ENCODE results near the gene FIGN.

Gene FIGN

DNA sequence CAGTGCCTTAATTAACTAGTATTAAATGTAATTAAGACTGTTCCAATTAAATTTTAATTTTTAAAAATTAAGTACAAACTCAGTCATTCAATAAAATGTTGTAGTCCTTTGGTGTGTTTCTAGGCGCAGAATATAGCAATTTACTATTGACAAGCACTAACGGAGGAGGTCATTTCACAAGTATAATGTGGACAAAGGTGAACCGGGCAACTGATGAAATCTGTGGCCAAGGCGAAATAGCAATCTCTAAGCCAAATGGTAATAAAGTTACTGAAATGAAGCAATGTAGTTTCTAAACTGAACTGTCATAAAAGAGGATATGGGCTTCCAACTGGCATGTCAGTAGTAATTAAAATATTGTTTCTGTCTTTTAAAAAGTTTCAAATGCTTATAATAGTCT lies 27.5 kb downstream of the FIGN start:
- no peak for DNase-seq (ENCODE audit: low read depth in 2 of 2)

DNA sequence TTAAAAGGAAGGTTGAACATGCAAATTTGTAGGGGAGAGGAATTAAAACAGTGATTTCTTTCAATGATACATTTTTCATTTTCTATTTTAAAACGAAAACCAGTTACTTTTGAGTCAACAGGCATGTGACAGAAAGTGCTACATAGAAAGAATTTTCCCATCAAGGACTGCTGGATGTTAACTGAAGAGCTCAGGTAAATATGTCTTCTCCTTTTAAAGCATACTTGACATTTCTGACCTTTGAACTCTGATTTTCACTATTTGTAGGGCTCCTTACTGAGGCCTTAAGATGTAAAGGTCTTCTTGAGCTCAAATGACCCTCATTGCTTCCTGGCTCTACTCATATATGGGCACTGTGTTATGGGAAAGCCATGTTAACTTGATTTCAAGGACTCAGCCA lies 32.4 kb downstream of the FIGN start:
- no peak for DNase-seq (ENCODE audit: low read depth in 2 of 2)

DNA sequence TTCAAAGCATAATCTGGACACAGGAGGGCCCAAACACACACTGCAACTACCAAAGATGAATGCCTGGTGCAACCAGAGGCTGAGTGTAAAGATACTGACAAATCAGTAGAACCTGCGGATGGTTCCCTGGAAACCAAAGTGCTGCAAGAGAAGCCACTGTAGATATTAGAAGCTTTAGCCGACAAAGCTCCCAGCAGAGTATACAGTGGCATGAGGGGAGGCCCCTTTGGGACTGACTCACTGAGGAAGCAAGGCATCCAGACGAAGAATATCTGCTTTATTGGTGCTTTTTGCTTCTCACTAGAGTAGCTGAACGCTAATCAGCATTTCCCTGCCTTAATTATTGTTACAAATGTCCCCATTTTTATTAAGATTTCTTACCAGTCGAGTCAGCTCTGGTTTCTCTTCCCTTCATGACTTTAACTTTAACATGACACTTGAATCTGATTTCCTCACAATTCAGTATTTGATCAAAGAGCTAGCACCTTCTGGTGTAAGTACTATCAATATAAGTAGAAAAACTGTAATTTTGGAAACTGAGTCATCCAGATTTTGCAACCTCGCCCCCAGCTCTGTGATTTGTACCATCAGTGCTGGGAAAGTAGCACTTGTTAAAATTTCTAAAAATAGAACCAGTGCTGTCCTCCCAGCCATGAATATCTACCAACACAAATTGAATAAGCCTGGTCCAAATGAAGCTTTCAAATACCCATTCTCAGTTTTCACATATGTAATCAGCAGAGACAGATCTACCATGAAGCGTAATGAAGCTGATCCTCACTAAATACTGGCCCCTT lies 34.2 kb downstream of the FIGN start:
- no peak for DNase-seq (ENCODE audit: low read depth in 2 of 2)

DNA sequence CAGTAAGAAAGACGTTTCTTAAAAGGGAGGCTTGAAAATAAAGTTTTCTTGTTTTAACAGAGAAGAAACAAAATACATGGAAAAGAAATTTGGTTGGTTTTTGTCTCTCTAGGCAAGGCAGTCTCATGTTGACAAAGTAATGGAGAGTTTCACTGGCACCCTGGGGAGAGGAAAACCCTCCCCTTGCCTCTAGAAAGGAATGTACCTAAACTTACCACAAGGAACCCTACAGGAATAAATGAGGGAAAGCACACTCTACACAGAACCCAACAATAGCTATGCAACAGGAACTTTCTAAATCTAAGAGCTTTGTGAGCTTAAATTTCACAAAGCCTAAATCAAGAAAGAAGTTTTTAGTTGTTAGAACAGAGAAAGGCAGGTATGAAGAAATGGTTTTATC lies 37.0 kb downstream of the FIGN start:
- DNase-seq (ENCODE audit: low read depth in 2 of 2), result no peak

DNA sequence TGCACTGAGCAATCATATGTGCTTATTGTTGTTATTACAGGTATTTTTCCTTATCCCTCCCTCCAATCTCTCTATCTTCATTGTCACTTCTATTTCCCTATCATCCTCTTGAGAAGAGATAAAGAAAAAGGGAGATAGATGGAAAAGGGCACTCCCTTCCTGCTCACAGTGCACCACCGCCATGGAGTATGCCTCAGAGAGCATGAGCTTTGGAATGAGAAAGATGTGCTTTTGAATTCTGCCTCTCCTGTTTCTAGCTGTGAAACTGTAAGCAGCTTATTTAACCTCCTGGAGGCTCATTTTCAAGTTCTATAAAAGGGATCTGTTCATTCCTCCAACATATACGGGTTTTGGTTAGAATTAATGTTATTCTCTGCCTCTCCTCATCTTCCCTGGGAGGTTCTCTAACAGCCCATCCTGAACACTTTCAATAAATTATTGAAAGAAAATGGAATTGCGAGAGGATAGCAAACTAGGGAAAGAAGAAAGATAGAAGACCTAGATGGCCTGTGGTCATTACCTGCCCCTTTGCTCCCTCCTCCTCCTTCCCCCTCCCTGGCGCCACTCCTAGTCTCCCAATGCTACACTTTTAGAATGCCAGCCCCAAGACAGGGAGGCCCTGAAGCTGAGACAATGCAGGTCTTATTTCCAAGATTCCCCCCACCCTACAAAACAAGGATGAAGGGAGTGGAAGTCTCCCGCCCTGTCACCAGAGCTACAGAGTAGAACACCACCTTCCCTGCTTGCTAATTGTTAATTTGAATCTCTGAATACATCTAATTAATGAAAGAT lies 37.8 kb downstream of the FIGN start:
- no peak for DNase-seq (ENCODE audit: low read depth in 2 of 2)

DNA sequence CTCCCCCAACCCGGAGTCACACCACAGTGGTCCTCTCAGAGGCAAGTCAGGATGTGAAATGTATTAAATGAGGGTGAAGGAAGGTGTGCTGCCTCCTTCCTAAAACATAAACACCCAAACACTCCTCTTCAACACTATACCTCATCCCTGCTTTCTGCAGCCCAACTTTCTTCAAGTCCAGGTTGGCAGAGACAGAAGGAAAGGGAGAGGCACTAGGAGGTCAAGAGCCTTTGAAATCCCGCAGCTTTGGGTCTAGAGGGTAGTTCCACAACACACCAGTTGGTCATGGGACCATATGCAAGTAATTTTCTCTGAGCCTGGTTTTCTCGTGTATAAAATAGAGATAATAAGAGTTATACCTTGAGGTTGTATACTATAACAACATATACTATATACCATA lies 38.4 kb downstream of the FIGN start:
- no peak for DNase-seq (ENCODE audit: low read depth in 2 of 2)

DNA sequence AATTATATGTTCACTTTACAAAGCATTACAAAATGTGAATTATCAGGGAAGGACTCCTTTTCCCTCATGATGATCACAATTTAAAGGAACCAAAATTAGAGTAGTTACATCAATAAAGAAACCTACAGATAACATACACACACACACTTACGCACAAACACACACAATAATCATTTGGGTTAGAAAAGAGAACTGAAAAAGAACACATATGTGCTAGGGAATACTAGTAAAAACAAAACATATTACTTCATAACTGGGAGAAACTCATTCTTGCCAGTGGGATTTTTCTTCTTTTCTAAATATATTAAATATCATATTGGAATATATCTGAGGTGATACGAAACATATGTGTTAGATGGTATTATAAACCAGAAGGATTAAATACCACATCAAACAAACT lies 42.3 kb downstream of the FIGN start:
- DNase-seq (ENCODE audit: low read depth in 2 of 2), result no peak

DNA sequence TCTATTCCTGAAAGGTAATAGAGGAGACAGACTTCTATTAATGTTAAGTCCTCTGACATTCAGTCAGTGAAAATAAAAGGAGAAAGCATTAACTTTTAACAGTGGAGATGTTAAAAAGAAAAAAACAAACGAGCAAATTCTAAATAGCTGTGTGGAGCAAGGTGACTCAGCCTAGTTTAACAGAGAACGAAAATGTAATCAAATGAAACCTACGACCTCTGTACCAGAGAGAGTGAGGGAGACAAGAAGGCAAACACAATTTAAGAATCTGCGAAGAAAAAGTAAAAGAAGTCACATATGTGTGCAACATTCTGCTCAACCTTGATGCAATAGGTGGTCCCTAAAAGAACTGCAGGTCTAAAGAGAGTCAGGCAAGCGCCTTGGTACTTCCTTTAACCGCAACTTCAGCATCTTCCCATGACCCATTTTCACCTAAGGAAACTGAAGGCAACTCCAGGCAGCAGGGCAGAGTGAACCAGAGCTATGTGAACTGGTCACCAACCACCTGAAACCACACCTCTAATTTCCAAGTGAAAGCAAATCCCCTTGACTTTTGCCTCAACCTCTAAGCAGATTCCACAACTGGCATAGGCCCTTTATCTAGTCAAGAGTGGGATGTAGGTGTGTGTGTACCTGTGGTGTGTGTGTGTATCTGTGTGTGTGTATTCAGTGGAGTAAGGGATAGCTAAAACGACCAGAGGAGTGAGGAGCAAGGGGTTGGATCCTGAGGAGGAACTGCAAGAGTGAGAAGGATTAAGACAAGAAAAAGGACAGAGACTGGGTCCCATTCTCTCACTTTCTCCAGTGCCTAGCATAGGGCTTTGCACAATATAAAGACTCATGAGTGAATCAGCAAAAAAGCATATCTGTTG lies 43.0 kb downstream of the FIGN start:
- no peak for DNase-seq (ENCODE audit: low read depth in 2 of 2)

DNA sequence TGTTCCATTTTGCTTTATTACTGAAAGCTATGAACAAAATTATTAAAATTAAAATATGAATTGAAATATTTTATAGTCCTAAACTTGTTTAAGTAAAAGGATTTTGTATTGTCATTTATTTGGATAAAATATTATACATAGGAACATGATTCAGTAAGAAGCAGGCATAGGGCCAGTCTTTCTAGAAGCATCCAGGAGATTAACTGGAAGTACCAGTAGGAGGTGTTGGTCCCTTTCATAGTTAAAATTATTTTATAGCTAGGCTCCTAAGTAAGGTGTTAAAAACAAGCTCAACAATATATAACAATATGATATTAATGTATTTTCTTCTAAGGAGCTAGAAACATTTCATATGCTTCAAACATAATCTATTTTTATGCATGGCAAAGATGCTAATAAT lies 43.7 kb downstream of the FIGN start:
- DNase-seq (ENCODE audit: low read depth in 2 of 2), result no peak

DNA sequence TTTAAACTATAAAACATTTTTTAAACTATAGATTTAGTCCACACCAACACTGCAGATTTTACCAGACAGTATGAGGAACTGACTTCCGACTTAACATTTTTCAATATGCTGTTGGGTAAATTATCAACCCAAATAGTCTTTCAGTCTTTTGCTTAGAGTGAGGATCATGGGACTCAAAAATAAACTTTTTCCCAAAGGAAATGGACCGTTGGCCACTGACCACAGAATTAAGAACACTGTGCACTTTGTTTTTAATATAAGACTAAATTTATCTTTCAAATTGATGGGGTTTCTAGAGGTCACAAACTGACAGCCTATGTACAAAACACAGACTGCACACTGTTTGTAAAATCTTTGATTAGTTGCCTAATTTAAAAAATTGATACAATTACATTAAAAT lies 44.9 kb downstream of the FIGN start:
- no peak for DNase-seq (ENCODE audit: low read depth in 2 of 2)

DNA sequence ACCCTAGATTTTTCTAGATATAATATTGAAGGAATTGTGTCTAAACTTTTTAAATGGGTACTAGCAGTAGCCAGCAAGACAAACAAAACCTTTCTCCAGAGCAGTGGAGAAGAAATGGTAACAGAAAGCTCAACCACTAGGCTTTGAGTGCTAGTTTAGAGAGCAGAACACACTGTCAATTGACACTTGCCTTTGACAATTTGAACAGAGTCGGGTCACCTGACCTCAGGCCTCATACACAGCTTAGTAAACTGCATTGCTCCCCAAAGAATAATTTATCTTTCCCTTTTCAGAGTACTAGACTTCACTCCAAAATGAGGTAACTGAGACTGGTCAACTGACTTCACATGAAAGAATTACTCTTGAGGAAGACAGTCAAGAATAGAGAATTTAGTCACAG lies 48.6 kb downstream of the FIGN start:
- DNase-seq (ENCODE audit: low read depth in 2 of 2), result no peak

DNA sequence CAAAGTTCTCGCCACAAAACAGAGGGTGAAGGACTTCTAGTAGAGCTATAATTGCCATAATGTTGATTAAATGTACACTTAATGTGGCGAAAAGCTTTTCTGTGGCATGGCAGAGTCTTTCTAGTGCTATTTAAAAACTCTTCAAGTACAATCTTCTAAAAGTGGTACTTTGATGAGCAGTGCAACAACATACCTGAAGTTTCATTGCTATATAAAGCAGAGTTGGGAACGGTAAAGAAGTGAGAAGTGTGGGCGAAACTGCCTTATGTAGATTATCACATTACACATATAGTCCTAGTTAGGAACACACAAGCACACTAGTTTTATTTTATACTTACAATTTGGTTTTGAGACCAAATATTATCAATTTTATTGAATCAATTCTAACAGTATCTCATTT lies 49.5 kb downstream of the FIGN start:
- DNase-seq (ENCODE audit: low read depth in 2 of 2), result no peak

DNA sequence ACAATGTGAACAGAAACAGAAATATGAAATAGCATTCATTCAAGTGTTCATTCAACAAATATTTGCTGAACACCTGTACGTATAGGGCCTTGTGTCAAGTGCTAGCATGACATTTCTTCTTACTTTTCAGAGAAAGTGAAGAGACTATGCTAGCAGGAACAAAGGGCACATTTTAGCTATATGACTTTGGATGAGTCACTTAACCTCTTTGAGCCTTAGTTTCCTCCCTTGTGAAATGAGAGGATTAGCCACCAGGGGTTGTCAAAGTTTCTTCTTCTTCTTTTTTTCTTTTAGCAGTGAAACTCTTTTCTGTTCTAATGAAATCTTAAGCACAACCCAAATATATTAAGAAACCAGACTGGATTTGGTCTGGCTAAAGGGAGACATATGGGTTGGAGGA lies 53.1 kb downstream of the FIGN start:
- no peak for DNase-seq (ENCODE audit: low read depth in 2 of 2)

DNA sequence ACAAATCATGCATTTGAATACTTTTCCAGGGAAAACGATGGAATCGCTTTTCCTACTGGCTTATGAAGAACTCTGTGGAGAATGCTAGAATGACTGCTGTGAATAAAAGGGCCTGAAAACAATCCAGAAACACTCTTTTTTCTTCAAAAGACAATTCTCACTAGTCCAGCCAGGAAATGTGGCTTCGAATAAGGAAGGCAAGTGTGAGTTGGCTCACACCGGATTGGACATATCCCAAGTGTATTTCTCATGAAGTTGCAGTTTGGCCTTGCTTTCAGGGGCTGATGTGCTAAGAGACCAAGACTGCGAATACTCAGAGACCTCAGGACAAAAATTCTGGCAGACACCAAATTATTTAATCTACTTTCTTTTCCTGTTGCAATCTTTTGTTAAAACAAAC lies 54.1 kb downstream of the FIGN start:
- no peak for DNase-seq (ENCODE audit: low read depth in 2 of 2)

DNA sequence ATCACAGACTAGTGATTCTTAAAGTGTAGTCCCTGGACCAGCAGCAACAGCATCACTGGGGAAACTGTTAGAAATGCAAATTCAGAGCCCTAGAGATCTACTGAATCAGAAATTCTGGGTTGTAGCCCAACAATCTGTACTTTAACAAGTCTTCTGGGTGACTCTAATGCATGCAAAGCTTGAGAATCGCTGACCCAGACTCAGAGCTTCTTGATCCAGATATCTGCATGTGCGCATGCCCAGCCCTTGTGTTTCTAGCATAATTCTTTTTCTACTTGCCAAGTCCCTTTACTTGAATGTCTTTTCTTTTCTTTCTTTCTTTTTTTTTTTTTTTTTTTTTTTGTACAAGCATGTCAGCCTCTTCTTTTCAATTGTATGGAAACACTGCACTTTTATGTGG lies 60.4 kb downstream of the FIGN start:
- no peak for DNase-seq (ENCODE audit: low read depth in 2 of 2)

DNA sequence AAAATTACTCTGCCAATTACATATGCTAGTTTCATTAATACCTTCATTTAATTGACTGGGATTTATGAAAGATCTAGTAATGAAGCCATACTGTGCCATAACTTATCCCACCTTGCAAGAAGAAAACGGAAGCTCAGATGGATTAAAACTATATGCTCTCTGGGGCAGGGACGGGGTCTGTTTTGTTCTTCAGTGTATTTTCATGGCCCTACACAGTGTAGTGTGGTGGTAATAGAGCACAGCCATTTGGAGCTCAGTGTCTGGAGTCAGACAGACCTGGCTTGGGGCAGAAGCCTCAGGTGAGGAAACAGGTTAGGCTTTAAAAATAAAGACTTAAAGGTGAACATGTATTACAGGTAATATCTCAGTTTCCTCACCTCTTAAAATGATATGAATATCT lies 62.3 kb downstream of the FIGN start:
- DNase-seq (ENCODE audit: low read depth in 2 of 2), result no peak

DNA sequence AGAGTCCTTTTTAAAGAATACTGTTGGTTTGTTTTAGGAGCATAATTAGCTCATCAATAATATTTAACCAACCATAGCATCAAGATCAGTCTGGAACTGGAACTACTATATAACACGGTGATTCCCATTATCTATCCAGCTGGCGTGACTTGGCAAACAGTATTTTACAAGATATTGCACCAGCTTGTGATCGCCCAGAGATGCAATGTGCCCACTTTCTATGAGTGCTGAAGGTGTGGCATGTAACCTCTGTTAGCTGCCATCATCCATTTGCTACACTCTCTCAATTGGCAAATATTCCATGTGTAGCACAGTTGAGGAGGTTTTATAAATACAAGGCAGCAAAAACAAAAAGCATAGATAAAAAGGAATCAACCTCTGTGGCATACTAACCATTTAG lies 64.9 kb downstream of the FIGN start:
- DNase-seq (ENCODE audit: low read depth in 2 of 2), result no peak

DNA sequence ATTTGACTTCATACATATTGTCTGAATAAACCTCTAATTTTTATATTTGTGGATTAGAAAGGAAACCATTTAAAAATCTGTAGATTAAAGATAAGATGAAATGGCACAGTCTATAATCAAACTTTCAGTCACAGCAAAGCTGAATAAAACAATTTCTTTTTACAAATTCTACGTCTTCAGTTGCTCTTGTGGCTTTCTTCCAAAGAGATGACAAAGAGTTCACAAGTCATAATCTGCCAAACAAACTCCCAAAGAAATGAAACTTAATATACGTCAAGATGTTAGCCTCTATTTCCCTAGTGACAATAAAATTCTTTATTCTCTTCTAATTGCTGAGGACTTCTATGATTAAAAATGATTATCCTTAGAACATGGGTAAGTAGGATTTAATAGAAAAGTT lies 66.3 kb downstream of the FIGN start:
- no peak for DNase-seq (ENCODE audit: low read depth in 2 of 2)

DNA sequence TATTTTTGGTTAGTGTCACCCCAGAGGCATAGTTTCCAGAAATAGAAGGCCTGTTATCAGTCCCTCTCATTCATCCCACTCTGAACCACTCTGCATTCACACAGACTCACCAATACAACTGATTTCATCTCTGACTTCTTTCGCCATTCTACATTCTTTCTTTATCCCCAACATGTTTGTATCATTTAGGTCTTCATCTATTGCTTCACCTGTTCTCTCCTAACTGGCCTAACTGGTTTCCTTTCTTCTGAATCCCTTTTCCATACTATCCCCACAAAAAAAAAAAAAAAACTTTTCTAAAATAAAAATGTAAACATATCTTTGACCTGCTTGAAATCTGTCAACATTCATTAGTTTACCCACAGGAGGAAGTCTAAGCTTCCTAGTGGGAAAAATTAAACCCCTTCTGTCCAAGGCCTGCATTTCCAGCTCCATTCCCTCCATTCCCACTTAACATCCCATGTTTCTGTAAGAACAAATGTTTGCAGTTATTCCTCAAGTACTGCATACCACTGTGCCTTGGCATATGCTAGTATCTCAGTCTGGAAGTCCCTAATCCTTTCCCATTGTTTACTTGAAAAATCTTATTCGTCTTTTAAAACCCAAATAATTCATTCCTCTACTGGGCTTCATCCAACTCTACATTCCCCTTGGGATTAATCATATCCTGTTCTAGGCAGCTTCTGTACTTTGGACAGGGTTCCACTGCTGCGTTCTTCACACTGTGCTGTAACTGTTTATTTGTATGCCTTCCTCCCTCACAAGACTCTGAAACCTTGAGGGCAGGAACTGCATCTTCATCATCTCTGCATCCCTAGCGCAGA lies 68.5 kb downstream of the FIGN start:
- no peak for DNase-seq (ENCODE audit: low read depth in 2 of 2)

DNA sequence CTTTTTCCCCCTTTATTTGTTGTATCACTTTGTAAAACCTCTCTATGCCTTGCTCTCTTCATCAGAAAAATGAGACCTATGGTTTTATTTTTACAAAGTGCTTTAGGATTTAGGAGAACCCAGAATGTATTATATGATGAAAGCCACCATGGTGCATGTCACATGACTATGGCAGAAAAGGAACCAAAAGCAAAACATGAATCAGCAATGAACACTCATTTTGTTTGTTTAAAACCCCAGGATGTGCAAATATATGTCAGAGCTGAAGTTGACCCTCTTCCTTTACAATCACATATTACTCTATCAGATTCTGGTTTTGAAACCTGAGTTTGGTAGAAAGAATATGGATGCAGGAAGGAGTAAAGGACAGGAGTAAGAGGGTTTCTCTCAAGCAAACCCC lies 70.0 kb downstream of the FIGN start:
- DNase-seq (ENCODE audit: low read depth in 2 of 2), result no peak

DNA sequence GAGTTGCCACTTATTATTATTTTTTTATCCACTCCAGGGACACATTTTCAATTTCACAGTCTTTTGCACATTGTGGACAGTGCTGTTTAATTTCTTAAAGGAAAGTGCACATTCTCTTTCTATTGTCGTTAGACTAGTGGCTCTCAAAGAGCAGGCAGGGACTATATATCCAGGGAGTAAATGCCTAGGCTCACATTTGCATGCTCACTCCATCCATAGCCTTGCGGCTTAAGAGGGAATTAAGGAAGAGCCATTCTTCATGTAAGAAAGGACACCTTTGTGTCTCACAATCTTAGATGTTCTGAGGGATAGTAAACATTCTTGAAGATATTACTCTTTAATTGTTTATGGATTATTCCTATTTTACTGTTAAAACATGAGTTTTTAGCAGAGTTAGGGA lies 70.8 kb downstream of the FIGN start:
- no peak for DNase-seq (ENCODE audit: low read depth in 2 of 2)

DNA sequence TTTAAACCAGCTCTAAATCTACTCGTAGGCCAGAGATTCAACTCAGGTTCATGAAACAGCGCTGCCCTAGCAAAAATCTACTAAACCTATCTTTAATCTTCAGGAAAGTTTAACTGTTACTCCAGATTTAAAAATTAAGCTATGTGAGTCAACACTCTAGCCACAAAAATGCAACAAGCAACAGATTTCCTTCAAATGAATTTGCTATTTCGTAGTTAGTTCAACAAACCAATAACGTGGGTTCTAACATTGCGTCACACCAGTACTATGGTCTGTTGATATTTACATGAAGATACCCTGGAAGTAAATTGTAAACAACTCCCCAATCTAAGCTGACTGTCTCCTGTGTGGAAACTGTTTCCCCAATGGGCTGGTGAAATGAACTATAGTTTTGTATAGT lies 71.2 kb downstream of the FIGN start:
- no peak for DNase-seq (ENCODE audit: low read depth in 2 of 2)

Measured in stimulated activated CD4-positive, alpha-beta T cell treated with anti-CD3 and anti-CD28 coated beads, Interleukin-1b, Interleukin-23, amount 100 ng/mL, for 1 hour (primary cell).